GM18519 (cell line): ENCODE measurements around the gene MIF.
"Not testable (repeated sequence)": the region's sequence is repeated elsewhere in the genome, so short reads cannot be mapped to it uniquely, and the experiment has no call there.

Source experiments
- ATAC-seq: cut with Tn5 transposase; IDR thresholded peaks from one replicate; pipeline ENCODE4 v1.9.1; 2021; ENCODE audit warnings: mild to moderate bottlenecking, moderate library complexity; ENCODE audit not compliant: unreplicated experiment, low FRiP score

MIF gene

DNA sequence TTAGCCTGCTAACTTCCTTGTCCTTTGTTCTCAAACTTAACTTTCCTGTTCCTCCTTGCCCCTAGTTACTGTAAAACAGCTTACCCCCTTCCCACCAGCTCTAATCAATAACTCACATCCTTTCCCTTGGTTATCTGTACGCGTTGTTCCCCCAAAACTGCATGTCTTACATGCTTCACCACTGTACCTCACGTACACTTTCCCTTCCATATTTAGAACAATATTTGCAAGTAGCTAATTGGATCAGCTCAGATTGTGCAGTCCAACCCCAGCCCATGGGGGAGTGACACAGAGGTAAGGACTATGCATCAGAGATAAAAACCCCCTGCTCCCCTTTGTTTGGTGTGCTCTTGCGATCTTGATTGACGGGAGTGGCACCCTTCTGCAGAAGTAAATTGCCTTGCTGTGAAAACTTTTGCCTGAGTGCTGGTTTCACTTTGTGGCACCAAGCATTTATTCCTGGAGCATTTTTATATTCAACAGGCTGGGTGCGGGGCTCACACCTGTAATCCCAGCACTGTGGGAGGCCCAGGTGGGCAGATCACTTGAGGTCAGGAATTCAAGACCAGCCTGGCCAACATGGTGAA lies 30.9 kb downstream of the MIF start:
- no peak for ATAC-seq

GRCh38 chr22:23926561-23926960 lies 32.4 kb downstream of the MIF start:
- ATAC-seq, result no peak

DNA sequence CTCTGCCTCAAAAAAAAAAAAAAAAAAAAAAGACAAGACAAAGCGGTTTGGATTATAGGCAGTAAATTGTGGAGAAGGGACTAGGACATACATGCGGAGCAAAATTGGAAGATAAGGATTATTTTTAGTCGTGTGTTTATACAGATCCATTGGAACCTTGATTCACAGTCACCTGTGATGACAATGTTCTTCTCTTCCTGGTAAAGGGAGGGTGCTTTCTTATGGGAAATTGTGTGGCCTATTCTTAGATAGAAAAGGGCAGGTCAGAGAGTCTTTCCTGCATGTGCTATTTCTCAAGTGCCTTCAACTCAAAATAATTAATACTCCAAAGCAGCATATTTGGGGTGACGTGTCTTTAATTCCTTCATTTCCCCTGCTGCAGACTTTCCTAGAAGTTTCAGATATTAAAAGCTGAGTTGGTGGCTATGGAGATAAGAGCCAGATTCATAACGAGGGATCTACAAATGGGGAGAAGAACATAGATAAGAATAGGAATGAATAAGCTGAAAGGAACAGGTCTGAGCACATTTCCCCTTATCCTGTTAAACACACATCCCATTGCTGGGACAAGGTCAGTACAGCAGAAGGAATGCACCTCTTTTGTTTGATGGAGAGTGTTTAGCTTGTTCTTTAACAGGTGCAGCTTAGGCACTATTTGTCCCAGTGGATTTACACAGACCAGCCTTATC lies 44.3 kb downstream of the MIF start:
- no peak for ATAC-seq

GRCh38 chr22:23939017-23939357 lies 44.8 kb downstream of the MIF start:
- ATAC-seq, result no peak

DNA sequence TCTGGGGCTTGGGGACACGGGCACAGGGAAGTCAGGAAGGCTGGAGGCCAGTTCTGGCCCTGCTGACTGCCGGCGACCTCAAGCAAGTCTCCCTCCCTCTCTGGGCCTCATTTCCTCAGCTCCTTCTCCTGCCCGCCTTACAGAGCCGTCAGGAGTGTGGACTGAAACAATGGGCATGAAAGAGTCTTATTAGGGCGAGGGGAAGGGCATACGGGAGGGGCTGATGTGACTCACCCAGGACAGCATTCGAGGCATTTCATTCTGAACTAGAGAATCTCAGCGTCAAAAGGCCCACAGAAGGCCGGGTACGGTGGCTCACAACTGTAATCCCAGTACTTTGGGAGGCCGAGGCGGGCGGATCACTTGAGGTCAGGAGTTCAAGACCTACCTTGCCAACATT lies 46.0 kb downstream of the MIF start:
- ATAC-seq, result not testable (repeated sequence)
